ENCODE measurements around the gene AGTR1.

The AGTR1 gene

DNA sequence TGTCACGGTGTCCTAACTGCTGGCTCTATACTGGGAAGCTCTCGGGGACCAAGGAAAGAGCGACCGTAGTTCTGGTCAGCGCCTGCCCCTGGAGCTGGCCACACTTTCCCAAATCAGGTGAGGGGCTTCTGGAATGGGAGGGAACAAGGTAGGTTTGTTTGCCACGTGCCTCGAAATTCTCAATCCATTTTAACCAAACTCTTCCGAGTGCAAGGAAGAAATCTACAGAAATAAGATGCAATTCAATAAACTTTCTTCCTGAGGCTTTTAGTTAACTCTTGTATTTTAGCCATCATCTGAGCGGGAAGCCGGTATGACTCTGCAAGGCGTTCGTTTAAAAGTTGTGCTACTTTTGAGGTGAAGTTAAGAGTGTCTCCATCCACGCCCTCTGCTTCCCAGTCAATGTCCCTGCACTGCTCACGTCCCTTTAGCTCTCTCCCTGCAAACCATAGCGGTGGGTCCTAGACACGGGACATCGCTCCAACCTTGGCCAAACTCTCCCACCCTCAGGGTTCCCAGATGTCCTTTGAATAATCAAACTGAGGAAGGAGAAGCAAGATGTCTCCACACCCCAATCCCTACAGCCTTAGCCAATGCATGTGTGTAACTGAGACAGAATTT is 597 bp downstream of the AGTR1 start:
- Histone ChIP-seq H3K27ac (ENCODE audit: low read depth, low read length, severe bottlenecking) (no peak overlapping the region), H3K36me3 (ENCODE audit: control insufficient read depth, insufficient read depth, low read length) (no peaks in the 10 kb centered on the region), H3K4me1 (ENCODE audit: control insufficient read depth, insufficient read depth, low read length, poor library complexity, severe bottlenecking) (no peaks in the 10 kb centered on the region), H3K4me3 (ENCODE audit: extremely low read depth, insufficient read depth, low read length, poor library complexity, severe bottlenecking) (peak overlapping the region; percentile 39), H3K9me3 (ENCODE audit: control insufficient read depth, low read length) (no peaks in the 10 kb centered on the region)
- 63 to 73% methylated on average over 13 to 14 of the region's 17 CpGs for WGBS, 2 experiments (ENCODE audit: insufficient coverage in 2 of 2)

DNA sequence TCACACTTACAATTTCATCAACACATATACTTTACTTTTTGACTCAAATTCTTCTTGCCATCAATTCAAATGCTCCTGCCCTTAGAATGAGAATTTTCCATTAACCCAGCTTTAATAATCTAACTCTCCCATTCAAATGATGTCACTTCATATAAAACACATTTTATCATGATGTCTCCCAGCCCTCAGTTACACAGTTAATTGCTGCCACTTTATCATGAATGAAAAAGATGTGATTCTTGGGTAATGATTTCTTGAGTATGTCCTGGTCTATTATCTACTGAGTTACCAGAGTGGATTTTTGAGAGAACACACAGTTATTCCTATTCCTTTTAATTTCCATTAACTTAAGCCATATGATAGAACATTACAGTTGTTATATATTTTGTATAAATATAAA is 7.6 kb downstream of the AGTR1 start:
- Histone ChIP-seq H3K27ac (ENCODE audit: low read depth, low read length, severe bottlenecking) (no peak overlapping the region), H3K9me3 (ENCODE audit: control insufficient read depth, low read length) (no peaks in the 10 kb centered on the region), H3K36me3 (ENCODE audit: control insufficient read depth, insufficient read depth, low read length) (no peaks in the 10 kb centered on the region), H3K4me1 (ENCODE audit: control insufficient read depth, insufficient read depth, low read length, poor library complexity, severe bottlenecking) (no peaks in the 10 kb centered on the region), H3K4me3 (ENCODE audit: extremely low read depth, insufficient read depth, low read length, poor library complexity, severe bottlenecking) (no peak overlapping the region)

DNA sequence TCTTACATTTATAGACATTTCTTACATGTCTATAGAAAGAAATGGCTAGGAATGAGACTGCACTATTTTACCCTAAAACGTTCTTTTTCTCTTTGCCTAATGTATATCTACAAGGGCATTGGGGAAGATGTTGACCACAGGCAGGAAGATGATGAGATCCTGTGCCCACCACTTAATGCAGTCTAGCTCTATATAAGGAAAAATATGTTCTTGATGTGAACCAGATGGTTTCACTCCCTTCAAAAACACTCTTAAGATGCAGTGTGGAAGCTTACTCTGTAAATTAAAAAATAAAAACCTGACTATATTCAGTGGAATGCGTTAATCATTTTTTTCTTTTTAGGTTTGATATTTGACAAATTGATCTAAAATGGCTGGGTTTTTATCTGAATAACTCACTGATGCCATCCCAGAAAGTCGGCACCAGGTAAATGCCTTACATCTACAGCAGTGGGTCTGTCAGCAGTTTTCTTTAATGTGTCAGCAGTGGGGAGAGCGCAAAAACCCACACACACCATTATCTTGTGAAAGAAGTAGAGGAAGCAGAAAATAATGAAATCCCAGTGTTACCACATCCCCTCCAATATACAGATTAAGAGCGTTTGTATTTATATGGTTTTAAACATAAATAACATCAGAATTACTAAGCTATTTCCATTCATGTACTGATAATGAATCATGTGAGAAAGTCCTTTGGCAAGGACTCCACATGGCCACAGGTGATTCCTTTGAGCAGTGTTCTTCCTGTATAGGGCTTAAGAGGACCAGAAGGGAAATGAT is 10.1 kb downstream of the AGTR1 start:
- H3K36me3 ChIP-seq (ENCODE audit: control insufficient read depth, insufficient read depth, low read length) = no peaks in the 10 kb centered on the region
- no peaks in the 10 kb centered on the region for H3K4me1 ChIP-seq (ENCODE audit: control insufficient read depth, insufficient read depth, low read length, poor library complexity, severe bottlenecking)
- no peak overlapping the region for H3K4me3 ChIP-seq (ENCODE audit: extremely low read depth, insufficient read depth, low read length, poor library complexity, severe bottlenecking)
- no peaks in the 10 kb centered on the region for H3K9me3 ChIP-seq (ENCODE audit: control insufficient read depth, low read length)
- H3K27ac ChIP-seq (ENCODE audit: low read depth, low read length, severe bottlenecking) = no peak overlapping the region
- 100% methylated on average over 1 of the region's 5 CpGs; no CpG with 5 or more reads in 1 of the 2 experiments for WGBS, 2 experiments (ENCODE audit: insufficient coverage in 2 of 2)

DNA sequence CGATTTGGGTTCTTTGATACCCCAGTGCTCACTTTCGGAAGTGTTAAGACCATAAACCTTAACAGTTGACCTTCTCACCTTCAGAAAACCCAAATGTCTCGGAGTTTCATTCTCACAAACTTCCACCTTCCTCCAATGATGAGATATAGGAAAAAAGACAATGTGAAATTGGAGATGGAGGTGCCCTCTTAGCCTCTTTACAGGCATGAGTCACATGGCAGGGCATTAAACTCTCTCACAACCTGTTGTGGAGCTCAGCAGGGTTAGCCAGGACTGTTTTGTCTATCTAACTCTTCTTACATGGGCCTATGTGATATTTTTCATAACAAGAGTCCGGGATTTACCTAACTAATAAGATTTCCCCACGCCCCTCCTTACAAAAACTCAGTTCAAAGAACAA is 10.7 kb downstream of the AGTR1 start:
- Histone ChIP-seq H3K9me3 (ENCODE audit: control insufficient read depth, low read length) (no peaks in the 10 kb centered on the region), H3K4me1 (ENCODE audit: control insufficient read depth, insufficient read depth, low read length, poor library complexity, severe bottlenecking) (no peaks in the 10 kb centered on the region), H3K27ac (ENCODE audit: low read depth, low read length, severe bottlenecking) (no peak overlapping the region), H3K36me3 (ENCODE audit: control insufficient read depth, insufficient read depth, low read length) (no peaks in the 10 kb centered on the region), H3K4me3 (ENCODE audit: extremely low read depth, insufficient read depth, low read length, poor library complexity, severe bottlenecking) (no peak overlapping the region)
- WGBS, 2 experiments (ENCODE audit: insufficient coverage in 2 of 2) = 75% methylated on average over 2 of the region's 5 CpGs; no CpG with 5 or more reads in 1 of the 2 experiments

DNA sequence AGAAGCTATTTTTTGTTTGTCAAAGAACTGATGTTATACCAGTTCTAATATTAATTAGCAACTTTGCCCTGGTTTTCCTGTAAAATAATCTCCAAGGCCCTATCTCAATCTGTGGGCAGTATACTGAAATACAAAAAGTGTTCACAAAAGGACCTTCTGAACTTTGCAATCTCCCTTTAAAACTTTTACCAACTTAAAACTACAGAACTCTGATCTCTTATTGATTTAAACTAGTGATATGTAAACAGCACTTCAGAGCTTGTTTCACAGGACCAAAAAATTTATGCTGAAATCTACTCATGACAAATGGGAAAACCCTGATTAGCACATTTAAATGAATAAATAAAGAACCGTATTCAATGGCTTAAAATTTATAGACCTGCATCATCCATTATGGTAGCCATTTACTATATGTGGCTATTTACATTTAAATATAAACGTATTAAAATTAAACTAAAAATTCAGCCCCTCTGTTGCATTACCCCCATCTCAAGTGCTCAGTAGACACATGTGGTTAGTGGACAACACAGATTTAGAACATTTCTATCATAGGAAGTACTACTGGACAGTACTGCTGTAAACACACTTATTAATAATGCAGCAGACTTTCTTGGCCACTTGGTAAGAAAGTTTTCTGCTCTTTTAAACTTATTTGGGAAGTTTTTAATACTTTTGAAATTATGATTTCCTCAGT is 12.0 kb downstream of the AGTR1 start:
- WGBS, 2 experiments (ENCODE audit: insufficient coverage in 2 of 2) = no CpG with 5 or more reads among the region's 2 CpGs
- Histone ChIP-seq H3K4me3 (ENCODE audit: extremely low read depth, insufficient read depth, low read length, poor library complexity, severe bottlenecking) (no peak overlapping the region), H3K9me3 (ENCODE audit: control insufficient read depth, low read length) (no peaks in the 10 kb centered on the region), H3K27ac (ENCODE audit: low read depth, low read length, severe bottlenecking) (no peak overlapping the region), H3K36me3 (ENCODE audit: control insufficient read depth, insufficient read depth, low read length) (no peaks in the 10 kb centered on the region), H3K4me1 (ENCODE audit: control insufficient read depth, insufficient read depth, low read length, poor library complexity, severe bottlenecking) (no peaks in the 10 kb centered on the region)

DNA sequence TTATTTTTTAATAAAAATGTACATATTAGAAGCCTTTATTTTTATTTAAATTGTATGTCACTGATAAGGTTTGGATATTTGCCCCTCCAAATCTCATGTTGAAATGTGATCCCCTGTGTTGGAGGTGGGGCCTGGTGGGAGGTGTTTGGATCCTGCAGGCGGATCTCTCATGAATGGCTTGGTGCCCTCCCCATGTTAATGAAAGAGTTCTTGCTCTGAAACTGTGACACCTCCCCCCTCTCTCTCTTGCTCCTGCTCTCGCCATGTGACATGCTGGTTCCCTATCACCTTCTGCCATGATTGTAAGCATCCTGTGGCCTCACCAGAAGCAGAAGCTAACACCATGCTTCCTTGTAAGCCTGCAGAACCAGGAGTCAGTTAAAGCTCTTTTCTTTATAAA is 13.0 kb downstream of the AGTR1 start:
- no peak overlapping the region for H3K27ac ChIP-seq (ENCODE audit: low read depth, low read length, severe bottlenecking)
- H3K4me1 ChIP-seq (ENCODE audit: control insufficient read depth, insufficient read depth, low read length, poor library complexity, severe bottlenecking) = no peaks in the 10 kb centered on the region
- H3K9me3 ChIP-seq (ENCODE audit: control insufficient read depth, low read length) = no peaks in the 10 kb centered on the region
- 78 to 90% methylated on average over 1 to 2 of the region's 2 CpGs for WGBS, 2 experiments (ENCODE audit: insufficient coverage in 2 of 2)
- no peaks in the 10 kb centered on the region for H3K36me3 ChIP-seq (ENCODE audit: control insufficient read depth, insufficient read depth, low read length)
- H3K4me3 ChIP-seq (ENCODE audit: extremely low read depth, insufficient read depth, low read length, poor library complexity, severe bottlenecking) = no peak overlapping the region

DNA sequence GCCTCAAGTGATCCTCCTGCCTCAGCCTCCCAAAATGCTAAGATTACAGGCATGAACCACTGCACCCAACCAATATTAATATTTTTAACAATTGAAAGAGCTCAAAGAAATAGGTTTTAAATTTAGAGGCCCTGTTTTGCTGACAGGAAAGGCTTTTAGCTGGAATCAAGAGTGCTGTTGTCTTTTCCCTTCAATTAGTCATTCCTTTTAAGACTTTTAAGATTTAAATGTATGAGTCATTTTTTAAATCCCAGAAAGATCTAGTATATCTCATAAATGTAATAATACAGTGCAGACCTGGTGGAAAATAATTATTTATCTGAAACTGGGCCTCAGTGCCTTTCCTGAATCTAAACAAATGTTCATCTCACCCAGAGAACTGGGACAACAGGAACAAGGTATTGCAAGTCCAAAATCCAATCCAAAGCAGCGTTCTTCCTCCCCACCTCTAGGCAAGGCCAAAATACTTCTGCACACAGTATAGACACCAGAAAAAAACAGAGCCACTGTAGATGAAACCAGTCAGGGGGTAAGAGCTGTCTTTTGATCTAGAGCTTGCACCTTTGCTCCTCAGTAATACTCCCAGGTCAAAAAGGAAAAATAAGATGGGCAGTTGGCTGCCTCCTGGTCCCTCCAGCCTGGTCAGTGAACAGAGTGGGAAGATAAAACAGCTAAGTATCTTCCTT is 14.4 kb downstream of the AGTR1 start:
- Histone ChIP-seq H3K4me1 (ENCODE audit: control insufficient read depth, insufficient read depth, low read length, poor library complexity, severe bottlenecking) (no peaks in the 10 kb centered on the region), H3K27ac (ENCODE audit: low read depth, low read length, severe bottlenecking) (no peak overlapping the region), H3K36me3 (ENCODE audit: control insufficient read depth, insufficient read depth, low read length) (no peaks in the 10 kb centered on the region), H3K4me3 (ENCODE audit: extremely low read depth, insufficient read depth, low read length, poor library complexity, severe bottlenecking) (no peak overlapping the region), H3K9me3 (ENCODE audit: control insufficient read depth, low read length) (no peaks in the 10 kb centered on the region)
- WGBS, 2 experiments (ENCODE audit: insufficient coverage in 2 of 2) = 80% methylated on average over 1 of the region's 1 CpG; no CpG with 5 or more reads in 1 of the 2 experiments

DNA sequence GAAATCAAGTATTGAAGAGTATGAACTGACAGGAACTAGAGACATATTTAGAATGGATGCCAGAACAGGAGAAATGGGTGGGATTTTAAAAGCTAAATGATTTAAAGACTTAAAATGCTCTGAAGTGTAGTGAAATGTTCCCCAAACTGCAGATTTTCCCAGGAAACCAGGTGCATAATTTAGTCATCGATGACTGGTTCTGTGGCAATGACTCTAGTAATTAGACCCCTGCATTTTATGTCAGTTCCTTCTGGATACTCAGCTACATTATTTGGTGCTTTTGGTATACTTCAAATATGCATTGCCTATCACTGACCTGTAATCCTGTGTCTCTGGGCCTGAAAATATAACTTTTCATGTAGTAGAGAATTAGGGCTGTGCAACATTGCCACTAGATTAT is 16.8 kb downstream of the AGTR1 start:
- Histone ChIP-seq H3K9me3 (ENCODE audit: control insufficient read depth, low read length) (no peaks in the 10 kb centered on the region), H3K36me3 (ENCODE audit: control insufficient read depth, insufficient read depth, low read length) (no peaks in the 10 kb centered on the region), H3K4me1 (ENCODE audit: control insufficient read depth, insufficient read depth, low read length, poor library complexity, severe bottlenecking) (no peaks in the 10 kb centered on the region), H3K4me3 (ENCODE audit: extremely low read depth, insufficient read depth, low read length, poor library complexity, severe bottlenecking) (no peak overlapping the region), H3K27ac (ENCODE audit: low read depth, low read length, severe bottlenecking) (no peak overlapping the region)
- 78 to 100% methylated on average over 1 of the region's 1 CpG for WGBS, 2 experiments (ENCODE audit: insufficient coverage in 2 of 2)

DNA sequence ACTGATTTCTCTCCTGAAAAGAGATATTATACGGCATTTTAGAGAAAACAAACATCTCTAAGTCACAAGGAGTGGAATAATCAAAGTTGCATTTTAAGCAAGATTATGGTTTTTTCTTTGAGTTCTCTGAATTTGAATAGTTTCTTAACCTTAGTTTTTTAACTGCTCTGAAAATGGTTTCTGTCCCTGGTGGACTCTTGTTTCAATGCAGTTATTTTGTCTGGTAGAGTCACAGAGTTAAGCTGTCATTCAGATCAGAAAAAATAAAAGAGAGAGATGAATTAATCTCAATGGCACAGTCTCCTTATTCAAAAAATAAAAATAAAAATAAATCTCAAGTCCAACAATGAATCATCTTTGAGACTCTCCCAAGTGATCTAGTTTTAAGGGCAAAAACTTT is 19.0 kb downstream of the AGTR1 start:
- H3K27ac ChIP-seq (ENCODE audit: low read depth, low read length, severe bottlenecking) = no peak overlapping the region
- no CpG with 5 or more reads among the region's 1 CpG for WGBS, 2 experiments (ENCODE audit: insufficient coverage in 2 of 2)
- no peaks in the 10 kb centered on the region for H3K4me1 ChIP-seq (ENCODE audit: control insufficient read depth, insufficient read depth, low read length, poor library complexity, severe bottlenecking)
- no peak overlapping the region for H3K4me3 ChIP-seq (ENCODE audit: extremely low read depth, insufficient read depth, low read length, poor library complexity, severe bottlenecking)
- no peaks in the 10 kb centered on the region for H3K9me3 ChIP-seq (ENCODE audit: control insufficient read depth, low read length)
- no peaks in the 10 kb centered on the region for H3K36me3 ChIP-seq (ENCODE audit: control insufficient read depth, insufficient read depth, low read length)

DNA sequence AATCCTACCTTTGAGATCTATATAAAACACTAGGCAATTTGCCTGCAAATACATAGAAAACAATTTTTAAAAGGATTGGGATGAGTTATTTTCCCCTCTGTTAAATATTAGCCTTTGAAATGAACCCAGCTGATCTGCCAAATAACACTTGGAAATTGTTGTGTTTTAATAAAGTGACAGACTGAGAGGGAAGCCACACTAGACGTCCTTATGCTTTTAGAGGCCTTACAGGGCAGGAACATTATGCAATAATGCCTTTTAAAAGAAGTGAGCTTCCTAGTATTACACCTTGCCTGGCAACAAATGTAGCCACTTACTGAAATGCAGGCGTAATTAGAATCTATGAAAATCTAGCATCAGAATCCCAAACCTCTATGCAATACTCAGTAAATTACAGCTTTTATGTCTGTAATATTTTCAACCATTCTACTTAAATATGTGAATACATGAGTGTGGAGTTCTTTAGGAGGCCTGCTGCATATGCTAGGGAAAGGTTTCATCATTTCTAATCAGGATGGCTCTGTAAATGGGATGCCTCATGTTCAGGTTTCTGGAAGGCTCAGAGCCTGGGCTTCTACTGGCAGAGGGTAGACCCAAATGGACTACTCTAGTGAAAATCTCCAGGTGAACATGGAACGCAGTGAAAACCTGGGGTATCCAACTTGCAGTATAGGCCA is 20.3 kb downstream of the AGTR1 start:
- Histone ChIP-seq H3K4me1 (ENCODE audit: control insufficient read depth, insufficient read depth, low read length, poor library complexity, severe bottlenecking) (no peaks in the 10 kb centered on the region), H3K4me3 (ENCODE audit: extremely low read depth, insufficient read depth, low read length, poor library complexity, severe bottlenecking) (no peak overlapping the region), H3K9me3 (ENCODE audit: control insufficient read depth, low read length) (no peaks in the 10 kb centered on the region), H3K27ac (ENCODE audit: low read depth, low read length, severe bottlenecking) (no peak overlapping the region), H3K36me3 (ENCODE audit: control insufficient read depth, insufficient read depth, low read length) (no peaks in the 10 kb centered on the region)
- WGBS, 2 experiments (ENCODE audit: insufficient coverage in 2 of 2) = 85 to 95% methylated on average over 2 of the region's 3 CpGs

All from mesodermal cell (in vitro differentiated cells).